Measurements from ENCODE around the gene TMEM132D.

Gene TMEM132D

DNA sequence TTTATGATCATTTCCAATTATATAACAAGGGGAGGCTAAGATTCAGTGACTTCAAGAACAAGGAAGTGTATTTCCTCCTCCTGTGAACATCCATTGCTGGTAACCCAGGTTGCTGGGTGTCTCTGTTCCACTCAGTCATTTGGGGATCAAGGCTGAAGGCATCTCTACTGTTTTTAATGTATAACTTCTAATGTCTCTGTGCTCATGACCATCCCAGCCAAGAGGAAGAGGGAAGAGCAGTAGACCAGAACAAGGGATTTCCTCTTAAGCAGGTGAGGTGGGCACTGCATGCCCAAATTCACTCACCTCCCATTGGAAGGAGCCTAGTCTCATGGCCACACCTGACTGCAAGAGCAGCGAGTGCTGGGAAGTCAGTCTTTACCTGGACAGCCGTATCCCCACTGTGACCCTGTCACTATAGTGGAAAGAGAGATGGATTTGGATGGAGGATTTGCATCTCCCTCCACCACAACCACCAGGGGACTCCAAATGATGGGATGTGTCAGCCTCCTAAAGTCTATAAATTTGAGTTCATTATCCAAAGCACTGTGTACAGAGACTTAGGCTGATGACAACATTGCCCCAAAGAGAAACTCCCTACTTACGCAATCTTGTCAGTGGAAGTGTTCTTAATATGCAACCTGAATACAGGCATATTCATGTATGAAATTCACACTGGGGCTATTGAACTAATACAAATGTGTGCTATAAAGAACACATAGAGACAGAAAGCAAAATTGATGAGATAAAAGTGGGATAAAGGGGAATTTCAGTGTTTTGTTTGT, 368.7 kb downstream of the TMEM132D start:
- TF ChIP-seq, protein P1, sequence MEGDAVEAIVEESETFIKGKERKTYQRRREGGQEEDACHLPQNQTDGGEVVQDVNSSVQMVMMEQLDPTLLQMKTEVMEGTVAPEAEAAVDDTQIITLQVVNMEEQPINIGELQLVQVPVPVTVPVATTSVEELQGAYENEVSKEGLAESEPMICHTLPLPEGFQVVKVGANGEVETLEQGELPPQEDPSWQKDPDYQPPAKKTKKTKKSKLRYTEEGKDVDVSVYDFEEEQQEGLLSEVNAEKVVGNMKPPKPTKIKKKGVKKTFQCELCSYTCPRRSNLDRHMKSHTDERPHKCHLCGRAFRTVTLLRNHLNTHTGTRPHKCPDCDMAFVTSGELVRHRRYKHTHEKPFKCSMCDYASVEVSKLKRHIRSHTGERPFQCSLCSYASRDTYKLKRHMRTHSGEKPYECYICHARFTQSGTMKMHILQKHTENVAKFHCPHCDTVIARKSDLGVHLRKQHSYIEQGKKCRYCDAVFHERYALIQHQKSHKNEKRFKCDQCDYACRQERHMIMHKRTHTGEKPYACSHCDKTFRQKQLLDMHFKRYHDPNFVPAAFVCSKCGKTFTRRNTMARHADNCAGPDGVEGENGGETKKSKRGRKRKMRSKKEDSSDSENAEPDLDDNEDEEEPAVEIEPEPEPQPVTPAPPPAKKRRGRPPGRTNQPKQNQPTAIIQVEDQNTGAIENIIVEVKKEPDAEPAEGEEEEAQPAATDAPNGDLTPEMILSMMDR (IDR thresholded peaks at IDR 0.05; ENCODE audit: insufficient read depth, low read length, missing control alignments), result no peak
- ChIA-PET CTCF (no interaction called here), POLR2A (no interaction called here)
- H3K4me3 ChIP-seq (ENCODE audit: low read depth, low read length), result no peak overlapping the region
- no peak for DNase-seq (ENCODE audit: low read depth, low spot score)

- ChIA-PET POLR2A (no interaction called here), CTCF (no interaction called here)
- H3K4me3 ChIP-seq (ENCODE audit: low read depth, low read length), result no peak overlapping the region
- no peak for DNase-seq (ENCODE audit: low read depth, low spot score)
- TF ChIP-seq, protein P1 (IDR thresholded peaks at IDR 0.05; ENCODE audit: insufficient read depth, low read length, missing control alignments), result no peak
These were observed 370.9 kb downstream of the TMEM132D start for GRCh38 chr12:129532707-129533499.

DNA sequence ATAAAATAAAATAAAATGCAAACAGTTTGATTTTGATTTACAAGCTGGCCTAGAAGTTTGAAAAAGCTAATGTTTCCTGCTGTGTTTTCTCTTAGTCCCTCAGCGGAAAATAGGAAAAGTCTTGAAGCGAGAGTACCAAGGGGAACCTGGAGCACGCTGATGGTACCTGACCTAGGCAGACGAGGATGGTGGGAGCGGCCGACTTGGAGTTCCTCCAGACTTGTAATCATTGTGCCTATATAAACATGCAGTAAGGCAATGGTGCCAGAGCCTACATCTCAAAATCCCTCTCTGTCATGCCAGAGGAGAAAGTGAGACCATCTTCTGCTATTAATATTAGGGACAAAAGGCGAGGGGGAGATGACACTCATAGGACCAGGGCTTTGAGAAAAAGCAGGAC, 371.7 kb downstream of the TMEM132D start:
- CTCF ChIA-PET, result no interaction called here
- TF ChIP-seq, protein P1 (IDR thresholded peaks at IDR 0.05; ENCODE audit: insufficient read depth, low read length, missing control alignments), result no peak
- POLR2A ChIA-PET, result no interaction called here
- no peak overlapping the region for H3K4me3 ChIP-seq (ENCODE audit: low read depth, low read length)
- DNase-seq (ENCODE audit: low read depth, low spot score), result no peak

- CTCF ChIA-PET, result no interaction called here
- TF ChIP-seq, protein P1 (IDR thresholded peaks at IDR 0.05; ENCODE audit: insufficient read depth, low read length, missing control alignments), result no peak
- no peak for DNase-seq (ENCODE audit: low read depth, low spot score)
- POLR2A ChIA-PET, result no interaction called here
- no peak overlapping the region for H3K4me3 ChIP-seq (ENCODE audit: low read depth, low read length)
These were observed 372.8 kb downstream of the TMEM132D start for GRCh38 chr12:129530984-129531383.

DNA sequence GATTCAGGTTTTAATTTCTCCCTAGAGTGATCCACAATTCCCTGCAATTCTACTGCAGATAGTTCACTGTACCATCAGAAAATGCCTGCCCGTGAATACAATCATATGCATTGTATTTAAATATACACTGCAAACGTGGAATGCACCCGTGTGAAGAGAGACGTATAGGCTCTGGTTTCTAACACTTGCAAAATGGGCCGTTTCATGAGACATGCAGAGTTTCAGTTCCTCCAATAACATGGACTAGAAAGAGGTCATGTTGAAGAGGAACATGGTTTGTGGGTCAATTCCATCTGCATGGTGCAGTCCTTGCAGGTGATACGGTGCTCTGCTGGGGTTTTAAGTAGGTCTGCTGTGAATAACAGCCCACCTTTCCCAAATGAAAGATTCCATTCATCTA, 373.3 kb downstream of the TMEM132D start:
- TF ChIP-seq, protein P1 (IDR thresholded peaks at IDR 0.05; ENCODE audit: insufficient read depth, low read length, missing control alignments), result no peak
- DNase-seq (ENCODE audit: low read depth, low spot score), result no peak
- H3K4me3 ChIP-seq (ENCODE audit: low read depth, low read length), result no peak overlapping the region
- ChIA-PET POLR2A (no interaction called here), CTCF (no interaction called here)

DNA sequence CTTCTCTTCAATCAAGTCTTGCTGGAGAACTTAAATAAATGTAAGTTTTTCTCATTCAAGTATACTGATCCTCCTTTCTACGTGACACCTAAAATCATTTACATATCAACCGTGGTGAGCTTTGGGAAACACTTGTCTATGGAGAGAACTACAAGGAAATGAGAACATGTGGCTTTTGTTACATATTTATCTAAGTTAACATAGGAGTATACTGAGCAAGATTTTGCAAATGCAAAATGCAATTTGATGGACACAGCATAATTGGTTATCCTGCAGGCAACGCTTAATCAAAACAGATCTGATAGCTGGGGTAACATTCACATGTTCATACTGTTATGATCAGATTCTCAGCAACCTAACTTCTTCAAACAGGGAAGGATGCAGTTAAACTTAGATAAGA, 376.3 kb downstream of the TMEM132D start:
- no peak for DNase-seq (ENCODE audit: low read depth, low spot score)
- TF ChIP-seq, protein P1 (IDR thresholded peaks at IDR 0.05; ENCODE audit: insufficient read depth, low read length, missing control alignments), result no peak
- CTCF ChIA-PET, result no interaction called here
- no peak overlapping the region for H3K4me3 ChIP-seq (ENCODE audit: low read depth, low read length)
- POLR2A ChIA-PET, result no interaction called here
